Measurements from ENCODE around the gene SORBS1. TPM values are rescaled to one million over a fixed set of nuclear protein-coding genes. Genes with fewer than 3 reads are reported as not detected.
A peak's percentile ranks its signal among the peaks of the same experiment; 100 is the strongest.

Gene SORBS1
- total and polyA plus RNA-seq, 2 experiments from 2014 or later = 17.0 to 40.2 TPM

GRCh38 chr10:95326396-95326795, 234.8 kb downstream of the SORBS1 start:
- Histone ChIP-seq H3K9me2 (replicated peaks; ENCODE audit: insufficient read depth) (no peaks in the 10 kb centered on the region), H3K36me3 (replicated peaks; ENCODE audit: insufficient read depth, low read depth) (no peaks in the 10 kb centered on the region), H3K79me2 (no peaks in the 10 kb centered on the region), H3K4me3 (no peak overlapping the region), H3K4me2 (peak overlapping the region; percentile 8), H2AFZ (no peak overlapping the region), H3K4me1 (ENCODE audit: insufficient read depth) (peaks cover 14% of the 10 kb centered on the region), H3K27ac (no peak overlapping the region), H3K9me3 (ENCODE audit: low read depth) (no peaks in the 10 kb centered on the region), H4K20me1 (ENCODE audit: insufficient read depth, poor library complexity, severe bottlenecking) (no peaks in the 10 kb centered on the region), H3K27me3 (no peaks in the 10 kb centered on the region)
- TF ChIP-seq, protein P1, sequence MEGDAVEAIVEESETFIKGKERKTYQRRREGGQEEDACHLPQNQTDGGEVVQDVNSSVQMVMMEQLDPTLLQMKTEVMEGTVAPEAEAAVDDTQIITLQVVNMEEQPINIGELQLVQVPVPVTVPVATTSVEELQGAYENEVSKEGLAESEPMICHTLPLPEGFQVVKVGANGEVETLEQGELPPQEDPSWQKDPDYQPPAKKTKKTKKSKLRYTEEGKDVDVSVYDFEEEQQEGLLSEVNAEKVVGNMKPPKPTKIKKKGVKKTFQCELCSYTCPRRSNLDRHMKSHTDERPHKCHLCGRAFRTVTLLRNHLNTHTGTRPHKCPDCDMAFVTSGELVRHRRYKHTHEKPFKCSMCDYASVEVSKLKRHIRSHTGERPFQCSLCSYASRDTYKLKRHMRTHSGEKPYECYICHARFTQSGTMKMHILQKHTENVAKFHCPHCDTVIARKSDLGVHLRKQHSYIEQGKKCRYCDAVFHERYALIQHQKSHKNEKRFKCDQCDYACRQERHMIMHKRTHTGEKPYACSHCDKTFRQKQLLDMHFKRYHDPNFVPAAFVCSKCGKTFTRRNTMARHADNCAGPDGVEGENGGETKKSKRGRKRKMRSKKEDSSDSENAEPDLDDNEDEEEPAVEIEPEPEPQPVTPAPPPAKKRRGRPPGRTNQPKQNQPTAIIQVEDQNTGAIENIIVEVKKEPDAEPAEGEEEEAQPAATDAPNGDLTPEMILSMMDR (IDR thresholded peaks at IDR 0.05; ENCODE audit: poor library complexity) = no peak
- TF ChIP-seq EZH2phosphoT487 (IDR thresholded peaks at IDR 0.05; ENCODE audit: low read depth, severe bottlenecking, unreplicated experiment) = no peak
- no peak for TF ChIP-seq EZH2 (IDR thresholded peaks at IDR 0.05; ENCODE audit: borderline replicate concordance)
- no peak for DNase-seq (ENCODE audit: low spot score)
- 74% methylated on average over 2 of the region's 2 CpGs for WGBS (ENCODE audit: low lambda C conversion rate, missing lambda C conversion rate)

DNA sequence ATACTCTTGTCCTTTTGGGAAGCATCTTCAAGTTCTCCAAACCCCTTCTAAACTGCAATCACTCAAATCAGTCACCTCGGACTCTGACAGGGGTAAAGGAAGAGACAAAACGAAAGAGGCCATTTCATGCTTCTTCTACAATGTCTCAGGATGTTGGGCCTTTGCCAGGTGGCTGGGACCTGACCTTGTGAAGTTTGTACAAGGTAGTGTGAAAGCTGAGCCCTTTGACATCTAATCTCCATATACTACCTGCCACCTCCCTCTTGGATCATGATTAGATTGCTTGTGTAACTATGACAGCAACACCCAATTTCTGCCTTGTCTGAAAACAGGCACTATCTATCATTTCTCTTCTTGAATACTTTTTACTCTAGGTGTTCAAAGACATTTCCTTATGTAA, 235.3 kb downstream of the SORBS1 start:
- H3K4me1 ChIP-seq (ENCODE audit: insufficient read depth) = peaks cover 14% of the 10 kb centered on the region
- DNase-seq (ENCODE audit: low spot score) = no peak
- H3K9me3 ChIP-seq (ENCODE audit: low read depth) = no peaks in the 10 kb centered on the region
- no peak overlapping the region for H3K4me2 ChIP-seq
- H3K27ac ChIP-seq = no peak overlapping the region
- 95% methylated on average over 2 of the region's 2 CpGs for WGBS (ENCODE audit: low lambda C conversion rate, missing lambda C conversion rate)
- H3K4me3 ChIP-seq = no peak overlapping the region
- no peaks in the 10 kb centered on the region for H3K27me3 ChIP-seq
- H3K9me2 ChIP-seq (replicated peaks; ENCODE audit: insufficient read depth) = no peaks in the 10 kb centered on the region
- H3K36me3 ChIP-seq (replicated peaks; ENCODE audit: insufficient read depth, low read depth) = no peaks in the 10 kb centered on the region
- no peak overlapping the region for H2AFZ ChIP-seq
- no peaks in the 10 kb centered on the region for H4K20me1 ChIP-seq (ENCODE audit: insufficient read depth, poor library complexity, severe bottlenecking)
- TF ChIP-seq, protein P1 (IDR thresholded peaks at IDR 0.05; ENCODE audit: poor library complexity) = no peak
- no peak for TF ChIP-seq EZH2 (IDR thresholded peaks at IDR 0.05; ENCODE audit: borderline replicate concordance)
- H3K79me2 ChIP-seq = no peaks in the 10 kb centered on the region

GRCh38 chr10:95324436-95325268, 236.5 kb downstream of the SORBS1 start:
- H3K36me3 ChIP-seq (replicated peaks; ENCODE audit: insufficient read depth, low read depth) = no peaks in the 10 kb centered on the region

More at GRCh38 chr10:95324436-95325268, 236.5 kb downstream of the SORBS1 start:
- no peaks in the 10 kb centered on the region for H3K79me2 ChIP-seq
- H2AFZ ChIP-seq = no peak overlapping the region
- no peaks in the 10 kb centered on the region for H3K27me3 ChIP-seq
- H3K9me2 ChIP-seq (replicated peaks; ENCODE audit: insufficient read depth) = no peaks in the 10 kb centered on the region
- H3K9me3 ChIP-seq (ENCODE audit: low read depth) = no peaks in the 10 kb centered on the region
- 82% methylated on average over 11 of the region's 11 CpGs for whole genome bisulfite sequencing (ENCODE audit: low lambda C conversion rate, missing lambda C conversion rate)
- H3K4me3 ChIP-seq = no peak overlapping the region
- H3K4me2 ChIP-seq = no peak overlapping the region
- H4K20me1 ChIP-seq (ENCODE audit: insufficient read depth, poor library complexity, severe bottlenecking) = no peaks in the 10 kb centered on the region
- H3K27ac ChIP-seq = no peak overlapping the region
- H3K4me1 ChIP-seq (ENCODE audit: insufficient read depth) = peaks cover 14% of the 10 kb centered on the region
- DNase-seq (ENCODE audit: low spot score) = no peak
- TF ChIP-seq EZH2 (IDR thresholded peaks at IDR 0.05; ENCODE audit: borderline replicate concordance) (no peak), EZH2phosphoT487 (IDR thresholded peaks at IDR 0.05; ENCODE audit: low read depth, severe bottlenecking, unreplicated experiment) (no peak)
- TF ChIP-seq, protein P1 (IDR thresholded peaks at IDR 0.05; ENCODE audit: poor library complexity) = no peak

Data from hepatocyte (in vitro differentiated cells).